ENCODE data around the gene PPY. TPM values are rescaled to one million over a fixed set of nuclear protein-coding genes. Genes with fewer than 3 reads are reported as not detected.

PPY gene
- total RNA-seq, 1 experiment from 2014 or later: not detected

DNA sequence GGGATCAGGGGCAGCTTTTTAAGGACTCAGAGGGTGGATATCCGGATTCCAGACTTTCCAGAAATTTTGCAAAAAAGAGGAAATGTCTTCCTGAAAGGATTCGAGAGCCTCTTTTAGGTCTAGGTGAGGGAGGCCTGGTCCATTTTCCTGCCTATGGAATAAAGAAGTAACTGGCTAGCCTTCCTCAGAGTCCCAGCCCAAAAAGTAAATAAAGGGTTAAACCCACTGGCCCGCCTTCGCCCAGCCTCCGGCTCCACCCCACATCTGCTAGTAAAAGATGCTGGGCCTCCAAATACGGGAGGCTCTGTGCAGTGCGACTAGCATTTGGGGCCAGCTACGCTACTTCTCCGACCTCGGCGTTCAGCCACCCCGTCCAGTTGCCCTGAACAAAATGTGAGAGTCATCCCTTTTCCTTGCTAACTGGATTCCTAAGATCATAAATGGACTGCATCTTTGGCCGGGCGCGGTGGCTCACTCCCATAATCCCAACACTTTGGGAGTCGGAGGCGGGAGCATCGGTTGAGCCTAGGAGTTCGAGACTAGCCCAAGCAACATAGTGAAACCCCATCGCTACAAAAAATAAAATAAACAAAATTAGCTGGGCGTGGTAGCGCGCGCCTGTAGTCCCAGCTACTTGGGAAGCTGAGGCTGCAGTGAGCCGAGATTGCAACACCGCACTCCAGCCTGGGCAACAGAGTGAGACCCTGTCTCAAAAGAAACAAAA lies 34.1 kb downstream of the PPY start:
- Histone ChIP-seq H3K36me3 (ENCODE audit: control insufficient read depth, insufficient read depth, low read length) (no peaks in the 10 kb centered on the region; the same call in 1 of the 2 replicates), H3K4me3 (ENCODE audit: low read depth in 2 of 2, low read length in 2 of 2) (no peak overlapping the region), H3K4me1 (ENCODE audit: control insufficient read depth, insufficient read depth, low read length) (peaks cover 8% of the 10 kb centered on the region), H3K27me3 (ENCODE audit: control insufficient read depth, insufficient read depth, low read length) (peaks cover 3% of the 10 kb centered on the region; the same call in 1 of the 2 replicates), H3K9me3 (ENCODE audit: control insufficient read depth, insufficient read depth, low read depth, low read length) (no peaks in the 10 kb centered on the region), H3K27ac (ENCODE audit: low read length) (no peak overlapping the region)
- ATAC-seq (peak; percentile 47; the same call in 1 of the 2 replicates), DNase-seq (ENCODE audit: low read depth, low spot score) (no peak)
- POLR2A ChIA-PET: no interaction called here
- no TSS peak for BruUV-seq (replicated peaks)
- CTCF ChIA-PET: interaction anchor here (0.6 kb wide), 1 partner anchor 497 kb away, joined by 5 read pairs; no protein-coding TSS in a partner anchor
- intact Hi-C loops (cut with micrococcal nuclease; ENCODE audit: unreplicated experiment) (no loop called here), in situ Hi-C loops (cut with HindIII; ENCODE audit: low pct_unique_long_range_greater_than_20kb, low sequenced_read_pairs) (no loop called here)
- TF ChIP-seq TCF7L2 (IDR thresholded peaks at IDR 0.05; ENCODE audit: low read depth, low read length) (no peak), POLR2AphosphoS5 (IDR thresholded peaks at IDR 0.05; ENCODE audit: low read depth, low read length) (no peak), REST (IDR thresholded peaks at IDR 0.05; ENCODE audit: insufficient read depth in 1 of 2, low read depth in 2 of 2, low read length in 1 of 2) (no peak), SIN3A (IDR thresholded peaks at IDR 0.05; ENCODE audit: borderline replicate concordance, insufficient read depth, low read depth, low read length) (no peak)
- TF ChIP-seq, protein P1, sequence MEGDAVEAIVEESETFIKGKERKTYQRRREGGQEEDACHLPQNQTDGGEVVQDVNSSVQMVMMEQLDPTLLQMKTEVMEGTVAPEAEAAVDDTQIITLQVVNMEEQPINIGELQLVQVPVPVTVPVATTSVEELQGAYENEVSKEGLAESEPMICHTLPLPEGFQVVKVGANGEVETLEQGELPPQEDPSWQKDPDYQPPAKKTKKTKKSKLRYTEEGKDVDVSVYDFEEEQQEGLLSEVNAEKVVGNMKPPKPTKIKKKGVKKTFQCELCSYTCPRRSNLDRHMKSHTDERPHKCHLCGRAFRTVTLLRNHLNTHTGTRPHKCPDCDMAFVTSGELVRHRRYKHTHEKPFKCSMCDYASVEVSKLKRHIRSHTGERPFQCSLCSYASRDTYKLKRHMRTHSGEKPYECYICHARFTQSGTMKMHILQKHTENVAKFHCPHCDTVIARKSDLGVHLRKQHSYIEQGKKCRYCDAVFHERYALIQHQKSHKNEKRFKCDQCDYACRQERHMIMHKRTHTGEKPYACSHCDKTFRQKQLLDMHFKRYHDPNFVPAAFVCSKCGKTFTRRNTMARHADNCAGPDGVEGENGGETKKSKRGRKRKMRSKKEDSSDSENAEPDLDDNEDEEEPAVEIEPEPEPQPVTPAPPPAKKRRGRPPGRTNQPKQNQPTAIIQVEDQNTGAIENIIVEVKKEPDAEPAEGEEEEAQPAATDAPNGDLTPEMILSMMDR (IDR thresholded peaks at IDR 0.05): no peak

DNA sequence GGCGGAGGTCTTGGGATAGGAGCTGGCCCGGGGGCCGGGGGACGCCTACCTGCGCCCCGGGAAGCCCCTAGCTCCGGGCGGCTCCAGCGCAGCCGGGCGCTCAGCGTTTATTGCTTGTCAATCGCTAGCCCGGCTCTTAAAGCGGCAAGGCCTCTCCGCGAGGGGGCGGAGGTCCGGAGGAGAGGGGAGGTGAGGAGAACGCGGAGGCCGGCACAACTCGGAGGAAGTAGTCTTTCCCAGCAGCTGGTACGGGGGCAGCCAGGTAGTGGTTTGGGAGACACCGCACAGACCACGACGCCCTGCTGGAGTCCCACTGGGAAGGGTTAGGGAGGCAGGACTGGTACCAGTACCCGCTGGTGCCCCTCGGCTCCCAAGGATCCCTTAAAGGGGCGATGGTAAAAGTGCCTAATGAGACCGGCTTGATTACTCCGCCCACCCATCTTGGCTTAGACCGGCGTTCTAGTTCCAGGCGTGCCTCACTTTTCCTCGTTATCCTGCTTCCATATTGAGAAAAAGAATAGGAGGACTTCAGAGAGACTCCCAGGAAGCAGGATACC lies 34.8 kb downstream of the PPY start, which contains the start of gene MPP2:
TSS of gene MPP2 (minus strand) at position 112 of the 557 bp plus-strand sequence. CDS start 3,076 bp downstream, outside the sequence.
- H3K27ac ChIP-seq (ENCODE audit: low read length): no peak within 1 kb of the TSS

More for the DNA sequence above, 34.8 kb downstream of the PPY start, which contains the start of gene MPP2:
- ChIA-PET POLR2A (no interaction called here), CTCF (no interaction called here)
- no peak for DNase-seq (ENCODE audit: low read depth, low spot score)
- Histone ChIP-seq H3K9me3 (ENCODE audit: control insufficient read depth, insufficient read depth, low read depth, low read length) (no peaks in the 10 kb centered on the region), H3K27me3 (ENCODE audit: control insufficient read depth, insufficient read depth, low read length) (peaks cover 3% of the 10 kb centered on the region; the same call in 1 of the 2 replicates), H3K4me1 (ENCODE audit: control insufficient read depth, insufficient read depth, low read length) (peaks cover 8% of the 10 kb centered on the region), H3K36me3 (ENCODE audit: control insufficient read depth, insufficient read depth, low read length) (no peaks in the 10 kb centered on the region; the same call in 1 of the 2 replicates), H3K4me3 (ENCODE audit: low read depth in 2 of 2, low read length in 2 of 2) (peak within 1 kb of the TSS; percentile 30 to 34; a peak in 3 of 4 replicates)
- intact Hi-C loops (cut with micrococcal nuclease; ENCODE audit: unreplicated experiment): no loop called here
- in situ Hi-C loops (cut with HindIII; ENCODE audit: low pct_unique_long_range_greater_than_20kb, low sequenced_read_pairs): no loop called here
- BruUV-seq (replicated peaks): no TSS peak
- no peak for TF ChIP-seq TCF7L2 (IDR thresholded peaks at IDR 0.05; ENCODE audit: low read depth, low read length)
- TF ChIP-seq, protein P1 (IDR thresholded peaks at IDR 0.05): no peak
- TF ChIP-seq POLR2AphosphoS5 (IDR thresholded peaks at IDR 0.05; ENCODE audit: low read depth, low read length): no peak
- TF ChIP-seq REST (IDR thresholded peaks at IDR 0.05; ENCODE audit: insufficient read depth in 1 of 2, low read depth in 2 of 2, low read length in 1 of 2): no peak
- TF ChIP-seq SIN3A (IDR thresholded peaks at IDR 0.05; ENCODE audit: borderline replicate concordance, insufficient read depth, low read depth, low read length): no peak
- ATAC-seq: peak; percentile 50
